Retinal pigment epithelial cell (primary cell): Measurements from ENCODE around the gene P4HA3.
A peak's percentile ranks its signal among the peaks of the same experiment; 100 is the strongest.

Experiments used
- DNase-seq: peaks from one replicate; pipeline ENCODE4 v3.0.0-alpha.2; 2010; ENCODE audit warnings: low read depth
- H3K4me3 ChIP-seq: 2 replicates; pipeline ENCODE4 v1.5.1; 2011; ENCODE audit warnings: mild to moderate bottlenecking, low read length, control low read depth, moderate library complexity
- CTCF ChIP-seq: conservative IDR thresholded peaks from 2 replicates; pipeline ENCODE4 v1.5.1; 2011; ENCODE audit warnings: low read depth, low read length, control low read depth, inconsistent platforms

The P4HA3 gene

GRCh38 chr11:74326665-74327064 is 15.2 kb upstream of the P4HA3 start:
- no peak overlapping the region for H3K4me3 ChIP-seq
- no peak for DNase-seq
- no peak for TF ChIP-seq CTCF

GRCh38 chr11:74325649-74326645 is 14.5 kb upstream of the P4HA3 start:
- DNase-seq: peak; percentile 98
- H3K4me3 ChIP-seq: no peak overlapping the region
- TF ChIP-seq CTCF: no peak

- H3K4me3 ChIP-seq: no peak overlapping the region
- no peak for DNase-seq
- no peak for TF ChIP-seq CTCF
Observed at GRCh38 chr11:74322667-74323066, 11.2 kb upstream of the P4HA3 start.

GRCh38 chr11:74321487-74322188 is 10.2 kb upstream of the P4HA3 start:
- DNase-seq: no peak
- no peak overlapping the region for H3K4me3 ChIP-seq

GRCh38 chr11:74320538-74320937 is 9.1 kb upstream of the P4HA3 start:
- no peak for TF ChIP-seq CTCF
- DNase-seq: no peak
- H3K4me3 ChIP-seq: no peak overlapping the region

More at GRCh38 chr11:74321487-74322188, 10.2 kb upstream of the P4HA3 start:
- peak; percentile 63 for TF ChIP-seq CTCF

GRCh38 chr11:74319139-74319816 is 7.8 kb upstream of the P4HA3 start:
- peak; percentile 34 for DNase-seq
- no peak for TF ChIP-seq CTCF
- no peak overlapping the region for H3K4me3 ChIP-seq
